Measurements from ENCODE around the gene CNFN.

DNA sequence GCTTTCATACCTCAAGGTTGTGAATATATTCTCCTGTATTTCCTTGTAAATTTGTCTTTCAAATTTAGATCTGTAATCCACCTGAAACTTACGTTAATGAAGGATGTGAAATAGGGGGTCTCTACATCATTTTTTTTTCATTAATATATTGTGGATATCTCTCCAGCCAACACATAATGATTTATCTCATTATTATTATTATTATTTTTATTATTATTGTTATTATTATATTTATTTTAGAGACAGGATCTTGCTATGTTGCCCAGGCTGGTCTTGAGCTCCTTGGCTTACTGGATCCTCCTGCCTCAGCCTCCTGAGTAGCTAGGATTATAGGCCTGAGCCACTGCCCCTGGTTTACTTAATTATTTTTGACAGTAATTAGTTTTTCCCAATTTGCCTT is 41.4 kb upstream of the CNFN start:
- TF ChIP-seq, protein P1, sequence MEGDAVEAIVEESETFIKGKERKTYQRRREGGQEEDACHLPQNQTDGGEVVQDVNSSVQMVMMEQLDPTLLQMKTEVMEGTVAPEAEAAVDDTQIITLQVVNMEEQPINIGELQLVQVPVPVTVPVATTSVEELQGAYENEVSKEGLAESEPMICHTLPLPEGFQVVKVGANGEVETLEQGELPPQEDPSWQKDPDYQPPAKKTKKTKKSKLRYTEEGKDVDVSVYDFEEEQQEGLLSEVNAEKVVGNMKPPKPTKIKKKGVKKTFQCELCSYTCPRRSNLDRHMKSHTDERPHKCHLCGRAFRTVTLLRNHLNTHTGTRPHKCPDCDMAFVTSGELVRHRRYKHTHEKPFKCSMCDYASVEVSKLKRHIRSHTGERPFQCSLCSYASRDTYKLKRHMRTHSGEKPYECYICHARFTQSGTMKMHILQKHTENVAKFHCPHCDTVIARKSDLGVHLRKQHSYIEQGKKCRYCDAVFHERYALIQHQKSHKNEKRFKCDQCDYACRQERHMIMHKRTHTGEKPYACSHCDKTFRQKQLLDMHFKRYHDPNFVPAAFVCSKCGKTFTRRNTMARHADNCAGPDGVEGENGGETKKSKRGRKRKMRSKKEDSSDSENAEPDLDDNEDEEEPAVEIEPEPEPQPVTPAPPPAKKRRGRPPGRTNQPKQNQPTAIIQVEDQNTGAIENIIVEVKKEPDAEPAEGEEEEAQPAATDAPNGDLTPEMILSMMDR (IDR thresholded peaks at IDR 0.05; ENCODE audit: low read depth, low read length): no peak
- TF ChIP-seq EZH2phosphoT487 (IDR thresholded peaks at IDR 0.05; ENCODE audit: low read depth): no peak

Measured in OCI-LY3 (cell line).